PC-9 (cell line): Measurements from ENCODE around the gene INPP5A.

Experiments used
- CTCF ChIP-seq: fragments of 200-600 bp; sonication (generic); conservative IDR thresholded peaks from 2 replicates; pipeline ENCODE4 v1.6.1; 2017; ENCODE audit warnings: mixed run types, antibody characterized with exemption, mild to moderate bottlenecking, moderate library complexity
- EZH2 ChIP-seq: fragments of 200-600 bp; sonication (generic); IDR thresholded peaks from 2 replicates; pipeline ENCODE4 v1.8.0; 2017; ENCODE audit warnings: antibody characterized with exemption, low read depth

DNA sequence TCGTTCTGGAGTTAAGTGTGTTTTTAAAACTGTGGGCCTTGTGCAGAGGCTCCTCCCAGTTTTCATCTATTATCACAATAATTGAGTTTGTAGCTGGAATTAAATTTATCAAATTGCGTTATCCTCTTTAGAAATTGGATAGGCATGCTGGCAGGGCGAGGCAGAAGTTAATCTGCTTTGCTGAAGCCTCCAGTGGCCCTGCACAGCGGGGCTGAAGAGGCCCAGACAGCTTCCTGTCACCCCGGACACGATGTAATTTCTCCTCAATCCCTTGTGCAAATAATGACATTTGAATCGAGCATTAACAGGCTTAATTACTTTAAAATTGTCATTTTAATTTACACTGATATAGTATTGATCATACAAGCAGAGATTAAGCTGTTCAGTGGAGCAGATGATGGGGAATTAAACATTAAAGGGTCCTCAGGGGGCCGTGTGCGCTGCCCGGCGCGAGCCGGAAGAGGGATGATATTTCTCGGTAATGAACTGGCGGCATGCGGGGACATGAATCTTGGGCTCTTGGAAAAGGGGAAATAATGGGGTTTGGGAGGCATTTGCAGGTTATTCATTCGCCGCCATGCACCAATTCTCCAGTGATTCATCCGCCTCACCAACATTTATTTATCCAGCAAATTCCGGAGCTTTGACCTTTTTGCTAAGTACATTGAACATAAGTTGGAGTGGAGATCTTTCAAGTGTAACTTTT, 129.9 kb downstream of the INPP5A start:
- no peak for TF ChIP-seq CTCF
- no peak for TF ChIP-seq EZH2
